HCT116 (cell line): ENCODE results near the gene PTPRCAP. TPM values are rescaled to one million over a fixed set of nuclear protein-coding genes. Genes with fewer than 3 reads are reported as not detected.

Experiments
- ATAC-seq: fragments of 200-7000 bp; cut with Tn5 transposase; 2 replicates; pipeline ENCODE4 v1.9.1; 2020; ENCODE audit warnings: mild to moderate bottlenecking, moderate library complexity
- BruUV-seq: library from RNA; stranded (reverse); fragments of 400-500 nt; replicated peaks from 2 replicates; lab custom pipeline; 2021; lab: Mats Ljungman, UMichigan
- CTCF ChIA-PET: fragments of 300-600 bp; sonication (Branson Sonifier 250); formaldehyde crosslinking; loops from one replicate; lab custom pipeline; 2021; ENCODE audit warnings: antibody characterized with exemption; lab: Charles Lee
- POLR2A ChIA-PET: fragments of 300-600, 350-600 bp; sonication (Branson Sonifier 250); formaldehyde crosslinking; loops from one replicate; lab custom pipeline; 2021; ENCODE audit warnings: antibody characterized with exemption; lab: Charles Lee
- RAD21 ChIA-PET, 2 experiments: fragments of 300-600 bp; sonication (Branson Sonifier 250); formaldehyde crosslinking; loops; one replicate each; lab custom pipeline; 2023; ENCODE audit warnings: low total read pairs in 2 of 2; ENCODE audit not compliant: uncharacterized antibody in 2 of 2, unreplicated experiment in 2 of 2, low non-redundant PET in 1 of 2; lab: Charles Lee
- DNase-seq: peaks from one replicate; pipeline ENCODE4 v3.0.0-alpha.2; 2010; ENCODE audit warnings: low read depth, low spot score
- H2AFZ ChIP-seq: fragments of 200-600 bp; shearing (Covaris generic), sonication (generic); 2 replicates; pipeline ENCODE4 v1.6.1; 2017; ENCODE audit warnings: low read depth, mixed run types, mixed read lengths, antibody characterized with exemption, low read length; ENCODE audit not compliant: poor library complexity, severe bottlenecking
- H3K27ac ChIP-seq: 2 replicates; pipeline ENCODE4 v1.5.1; 2012; ENCODE audit warnings: low read depth, low read length
- H3K27me3 ChIP-seq: fragments of 200-600 bp; sonication (generic); 2 replicates; pipeline ENCODE4 v1.6.1; 2016; ENCODE audit warnings: mixed run types, low read length, mixed read lengths; ENCODE audit not compliant: insufficient read depth
- H3K36me3 ChIP-seq, 2 experiments: fragments of 200-500 bp in 1 of 2; fragments of 200-600 bp in 1 of 2; sonication (Bioruptor generic) in 1 of 2; sonication (generic) in 1 of 2; 2 replicates each; pipeline versions ENCODE4 v1.5.1 to v1.6.1; 2014 to 2016; ENCODE audit warnings: low read length in 2 of 2, inconsistent platforms in 1 of 2, mixed read lengths in 1 of 2, mixed run types in 1 of 2; ENCODE audit not compliant: insufficient read depth in 2 of 2, control insufficient read depth in 1 of 2
- H3K4me1 ChIP-seq, 2 experiments: fragments of 200-600 bp in 1 of 2; sonication (generic) in 1 of 2; 2 replicates each; pipeline versions ENCODE4 v1.5.1 to v1.6.1; 2012 to 2017; ENCODE audit warnings: low read length in 2 of 2, inconsistent platforms in 1 of 2, mild to moderate bottlenecking in 1 of 2, mixed read lengths in 1 of 2, mixed run types in 1 of 2, moderate library complexity in 1 of 2; ENCODE audit not compliant: insufficient read depth in 2 of 2, control insufficient read depth in 1 of 2
- H3K4me2 ChIP-seq: fragments of 200-600 bp; sonication (generic); 2 replicates; pipeline ENCODE4 v1.6.1; 2017; ENCODE audit warnings: mixed run types, low read length, mixed read lengths
- H3K4me3 ChIP-seq, 2 experiments: fragments of 200-600 bp in 1 of 2; sonication (generic) in 1 of 2; replicated peaks in 1 of 2; 2 replicates each; pipeline ENCODE4 v1.5.1; 2011 to 2016; ENCODE audit warnings: low read length in 2 of 2, control low read depth in 1 of 2, low read depth in 1 of 2, mild to moderate bottlenecking in 1 of 2, mixed read lengths in 1 of 2, mixed run types in 1 of 2
- H3K79me2 ChIP-seq: fragments of 200-600 bp; sonication (generic); 2 replicates; pipeline ENCODE4 v1.6.1; 2017; ENCODE audit warnings: mild to moderate bottlenecking, mixed run types, low read length, moderate library complexity, mixed read lengths; ENCODE audit not compliant: insufficient read depth
- H3K9ac ChIP-seq: fragments of 200-600 bp; sonication (generic); 2 replicates; pipeline ENCODE4 v1.6.1; 2016; ENCODE audit warnings: low read length, mixed read lengths
- H3K9me2 ChIP-seq: fragments of 200-600 bp; sonication (generic), shearing (Covaris generic); 2 replicates; pipeline ENCODE4 v1.6.1; 2017; ENCODE audit warnings: mixed run types, mild to moderate bottlenecking, moderate library complexity; ENCODE audit not compliant: insufficient read depth
- H3K9me3 ChIP-seq, 2 experiments: fragments of 200-500 bp in 1 of 2; fragments of 200-600 bp in 1 of 2; sonication (Bioruptor generic) in 1 of 2; sonication (generic) in 1 of 2; 2 replicates each; pipeline ENCODE4 v1.6.1; 2014 to 2017; ENCODE audit warnings: low read length in 2 of 2, mixed read lengths in 2 of 2, inconsistent platforms in 1 of 2, low read depth in 1 of 2, mild to moderate bottlenecking in 1 of 2, mixed run types in 1 of 2, moderate library complexity in 1 of 2; ENCODE audit not compliant: control insufficient read depth in 1 of 2, insufficient read depth in 1 of 2
- H4K20me1 ChIP-seq: fragments of 200-600 bp; sonication (generic), shearing (Covaris generic); 2 replicates; pipeline ENCODE4 v1.6.1; 2017; ENCODE audit warnings: mixed run types, mild to moderate bottlenecking, moderate library complexity; ENCODE audit not compliant: insufficient read depth
- CTCF ChIP-seq, 3 experiments: fragments of 200-600 bp in 1 of 3; sonication (generic) in 1 of 3; IDR thresholded peaks in 2 of 3; conservative IDR thresholded peaks in 1 of 3; 2 replicates each; pipeline ENCODE4 v1.5.1; 2012 to 2017; ENCODE audit warnings: low read depth in 2 of 3, low read length in 2 of 3, antibody characterized with exemption in 1 of 3, borderline replicate concordance in 1 of 3, control low read depth in 1 of 3, mild to moderate bottlenecking in 1 of 3, mixed read lengths in 1 of 3, mixed run types in 1 of 3, moderate library complexity in 1 of 3; ENCODE audit not compliant: insufficient read depth in 1 of 3
- EGR1 ChIP-seq: IDR thresholded peaks from 2 replicates; pipeline ENCODE4 v1.6.1; 2012; ENCODE audit warnings: low read depth
- EZH2 ChIP-seq: fragments of 200-600 bp; sonication (generic); IDR thresholded peaks from 2 replicates; pipeline ENCODE4 v1.6.1; 2017; ENCODE audit warnings: antibody characterized with exemption, mixed run types
- EZH2phosphoT487 ChIP-seq: fragments of 200-600 bp; IDR thresholded peaks from 2 replicates; pipeline ENCODE4 v1.6.1; 2018; ENCODE audit warnings: antibody characterized with exemption, borderline replicate concordance
- JUND ChIP-seq: IDR thresholded peaks from 2 replicates; pipeline ENCODE4 v1.6.1; 2012
- POLR2AphosphoS5 ChIP-seq: IDR thresholded peaks from 2 replicates; pipeline ENCODE4 v1.6.1; 2011; ENCODE audit warnings: mild to moderate bottlenecking, low read depth, low read length, moderate library complexity
- SRF ChIP-seq: IDR thresholded peaks from 2 replicates; pipeline ENCODE4 v1.6.1; 2012; ENCODE audit warnings: low read depth
- YY1 ChIP-seq: IDR thresholded peaks from 2 replicates; pipeline ENCODE4 v1.6.1; 2011; ENCODE audit warnings: low read length, low read depth, moderate library complexity, mild to moderate bottlenecking; ENCODE audit not compliant: insufficient replicate concordance; ENCODE audit errors: extremely low read depth
- intact Hi-C: fragments of 100-400 bp; cut with micrococcal nuclease; formaldehyde crosslinking; loops from 2 replicates; pipeline ENCODE4 v1.10.0; 2022
- total RNA-seq: library from RNA; stranded (reverse); gene quantifications from one replicate; pipeline ENCODE4 v1.2.1, GENCODE V29; 2021; ENCODE audit not compliant: unreplicated experiment

PTPRCAP gene
- total RNA-seq, 1 experiment from 2014 or later = 1.4 TPM

GRCh38 chr11:67450796-67451657 lies 13.5 kb upstream of the PTPRCAP start:
- no peak for ATAC-seq
- RAD21 ChIA-PET = no interaction called here
- no peaks in the 10 kb centered on the region for H3K27me3 ChIP-seq
- TF ChIP-seq YY1 (no peak), EZH2phosphoT487 (no peak), JUND (no peak), EGR1 (no peak), SRF (no peak), POLR2AphosphoS5 (no peak), EZH2 (no peak), CTCF (IDR thresholded peaks at IDR 0.05 in 2 of 3, conservative IDR thresholded peaks at IDR 0.05 in 1 of 3; ENCODE audit: borderline replicate concordance in 1 of 3, insufficient read depth in 1 of 3, low read depth in 2 of 3, low read length in 2 of 3) (no peak)
- TF ChIP-seq, all 23 proteins: peak for 0
- H2AFZ ChIP-seq = no peak overlapping the region
- H3K4me3 ChIP-seq = no peak overlapping the region
- no peak for DNase-seq
- no peaks in the 10 kb centered on the region for H4K20me1 ChIP-seq
- H3K9me2 ChIP-seq = no peaks in the 10 kb centered on the region
- no peak overlapping the region for H3K4me2 ChIP-seq
- no peaks in the 10 kb centered on the region for H3K9me3 ChIP-seq
- ChIA-PET POLR2A (interaction anchor here (1.2 kb wide), 1 partner anchor 18 kb away, joined by 3 read pairs; the partner anchor contains the start of gene TMEM134), CTCF (no interaction called here)
- H3K27ac ChIP-seq = no peak overlapping the region; the same call in 1 of the 2 replicates
- H3K9ac ChIP-seq = no peak overlapping the region
- H3K79me2 ChIP-seq = no peaks in the 10 kb centered on the region
- intact Hi-C loops = no loop called here
- no peaks in the 10 kb centered on the region for H3K36me3 ChIP-seq
- BruUV-seq = no TSS peak
- H3K4me1 ChIP-seq = no peaks in the 10 kb centered on the region
